ENCODE measurements around the gene ACTMAP. TPM values are rescaled to one million over a fixed set of nuclear protein-coding genes. Genes with fewer than 3 reads are reported as not detected.
A peak's percentile ranks its signal among the peaks of the same experiment; 100 is the strongest.

Gene ACTMAP
- total and polyA plus RNA-seq, 4 donors = 0.93 to 7.7 (median 3.0) TPM

DNA sequence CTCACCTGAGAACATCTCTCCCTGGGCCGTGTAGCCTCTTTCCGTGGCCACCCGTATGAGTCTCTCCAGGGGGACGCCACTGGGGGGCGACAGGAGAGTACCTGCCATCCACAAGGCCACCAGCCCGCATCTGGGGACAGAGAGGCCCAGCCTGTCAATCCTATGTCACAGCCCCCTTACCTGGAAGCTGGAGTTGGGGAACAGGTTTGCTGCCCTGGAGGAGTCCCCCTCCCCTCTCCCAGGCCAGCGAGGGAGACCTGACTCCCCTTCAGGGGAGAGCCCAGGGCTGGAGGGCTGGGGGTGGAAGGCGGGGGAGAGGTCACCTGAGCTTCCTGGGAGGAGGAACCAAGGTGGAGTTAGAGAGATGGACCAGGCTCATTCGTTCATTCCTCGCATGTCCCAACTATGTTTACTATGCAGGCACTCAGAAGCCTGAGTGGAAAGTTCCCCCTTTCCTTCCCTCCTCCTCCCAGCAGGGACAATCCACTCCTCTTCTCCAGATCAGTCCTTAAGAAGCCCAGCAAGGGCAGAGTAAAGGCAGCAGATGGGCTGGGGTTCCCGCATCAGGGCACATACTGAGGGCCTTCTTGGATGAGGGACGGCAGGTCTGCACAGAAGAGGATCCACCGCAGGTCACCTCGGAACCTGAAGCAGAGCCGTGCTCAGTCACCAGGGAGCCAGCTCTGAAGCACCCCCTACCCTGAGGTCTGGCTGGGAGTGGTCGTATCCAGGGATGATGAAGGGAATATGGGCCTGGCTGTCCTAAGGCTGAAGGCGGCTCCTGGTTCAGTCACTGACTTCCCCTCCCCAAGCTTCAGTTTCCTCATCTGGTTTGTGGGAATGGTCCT is 5.5 kb downstream of the ACTMAP start:
- TF ChIP-seq JUND (IDR thresholded peaks at IDR 0.05) = no peak
- TF ChIP-seq FOXA1 (IDR thresholded peaks at IDR 0.05) = no peak
- TF ChIP-seq, protein P1, sequence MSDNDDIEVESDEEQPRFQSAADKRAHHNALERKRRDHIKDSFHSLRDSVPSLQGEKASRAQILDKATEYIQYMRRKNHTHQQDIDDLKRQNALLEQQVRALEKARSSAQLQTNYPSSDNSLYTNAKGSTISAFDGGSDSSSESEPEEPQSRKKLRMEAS (IDR thresholded peaks at IDR 0.05) = no peak
- TF ChIP-seq, protein P2, sequence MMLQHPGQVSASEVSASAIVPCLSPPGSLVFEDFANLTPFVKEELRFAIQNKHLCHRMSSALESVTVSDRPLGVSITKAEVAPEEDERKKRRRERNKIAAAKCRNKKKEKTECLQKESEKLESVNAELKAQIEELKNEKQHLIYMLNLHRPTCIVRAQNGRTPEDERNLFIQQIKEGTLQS (IDR thresholded peaks at IDR 0.05) = no peak
- TF ChIP-seq YY1 (IDR thresholded peaks at IDR 0.05) = no peak
- no peak for TF ChIP-seq TAF1 (conservative IDR thresholded peaks at IDR 0.05)
- no peak for TF ChIP-seq GABPA (IDR thresholded peaks at IDR 0.05 in 1 of 2, conservative IDR thresholded peaks at IDR 0.05 in 1 of 2)
- TF ChIP-seq RAD21 (IDR thresholded peaks at IDR 0.05) = peak in 1 of 2 donors; percentile 59
- TF ChIP-seq, protein P3, sequence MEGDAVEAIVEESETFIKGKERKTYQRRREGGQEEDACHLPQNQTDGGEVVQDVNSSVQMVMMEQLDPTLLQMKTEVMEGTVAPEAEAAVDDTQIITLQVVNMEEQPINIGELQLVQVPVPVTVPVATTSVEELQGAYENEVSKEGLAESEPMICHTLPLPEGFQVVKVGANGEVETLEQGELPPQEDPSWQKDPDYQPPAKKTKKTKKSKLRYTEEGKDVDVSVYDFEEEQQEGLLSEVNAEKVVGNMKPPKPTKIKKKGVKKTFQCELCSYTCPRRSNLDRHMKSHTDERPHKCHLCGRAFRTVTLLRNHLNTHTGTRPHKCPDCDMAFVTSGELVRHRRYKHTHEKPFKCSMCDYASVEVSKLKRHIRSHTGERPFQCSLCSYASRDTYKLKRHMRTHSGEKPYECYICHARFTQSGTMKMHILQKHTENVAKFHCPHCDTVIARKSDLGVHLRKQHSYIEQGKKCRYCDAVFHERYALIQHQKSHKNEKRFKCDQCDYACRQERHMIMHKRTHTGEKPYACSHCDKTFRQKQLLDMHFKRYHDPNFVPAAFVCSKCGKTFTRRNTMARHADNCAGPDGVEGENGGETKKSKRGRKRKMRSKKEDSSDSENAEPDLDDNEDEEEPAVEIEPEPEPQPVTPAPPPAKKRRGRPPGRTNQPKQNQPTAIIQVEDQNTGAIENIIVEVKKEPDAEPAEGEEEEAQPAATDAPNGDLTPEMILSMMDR (IDR thresholded peaks at IDR 0.05; ENCODE audit: low read depth, low read length, missing input control) = peak; percentile 5
- no peaks in the 10 kb centered on the region for H3K27me3 ChIP-seq (ENCODE audit: control insufficient read depth in 4 of 4, insufficient read depth in 4 of 4, low read length in 3 of 4)
- H3K4me3 ChIP-seq (ENCODE audit: low read depth in 1 of 3, low read length in 3 of 3) = no peak overlapping the region
- H3K36me3 ChIP-seq (ENCODE audit: control insufficient read depth in 4 of 4, insufficient read depth in 3 of 4, low read depth in 1 of 4, low read length in 3 of 4) = peaks cover 0 to 8% (median 2%) of the 10 kb centered on the region in 4 donors
- peaks cover 3 to 16% (median 10%) of the 10 kb centered on the region in 4 donors for H3K4me1 ChIP-seq (ENCODE audit: control insufficient read depth in 4 of 4, insufficient read depth in 4 of 4, low read length in 3 of 4)
- DNase-seq (ENCODE audit: low spot score) = no peak
- H3K9ac ChIP-seq (ENCODE audit: low read depth in 1 of 2, low read length in 2 of 2) = no peak overlapping the region
- no peaks in the 10 kb centered on the region for H3K9me3 ChIP-seq (ENCODE audit: control insufficient read depth in 4 of 4, low read length in 3 of 4)
- 83% methylated on average over 17 of the region's 17 CpGs for WGBS
- H3K27ac ChIP-seq (ENCODE audit: low read depth in 1 of 2, low read length in 2 of 2) = no peak overlapping the region

DNA sequence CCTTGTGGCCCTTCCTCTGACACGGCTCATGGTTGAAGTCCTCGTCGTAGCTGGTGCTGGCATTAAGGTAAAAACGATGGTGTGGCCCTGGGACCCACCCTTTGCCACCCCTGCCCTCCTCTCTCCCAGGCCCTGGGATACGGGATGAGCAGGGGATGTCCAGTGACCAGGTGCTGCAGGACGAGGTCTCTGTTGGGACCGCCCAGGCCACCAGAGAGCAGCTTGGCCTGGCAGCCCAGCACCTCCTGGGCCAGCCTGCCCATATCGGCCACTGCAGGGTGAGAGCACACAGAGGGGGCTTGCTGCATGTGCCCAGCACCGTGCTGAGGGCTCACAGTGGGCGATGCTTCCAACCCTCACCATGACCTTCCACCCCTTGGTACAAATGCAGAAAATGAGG is 6.4 kb downstream of the ACTMAP start:
- Histone ChIP-seq H3K4me3 (ENCODE audit: low read depth in 1 of 3, low read length in 3 of 3) (no peak overlapping the region), H3K27ac (ENCODE audit: low read depth in 1 of 2, low read length in 2 of 2) (no peak overlapping the region), H3K36me3 (ENCODE audit: control insufficient read depth in 4 of 4, insufficient read depth in 3 of 4, low read depth in 1 of 4, low read length in 3 of 4) (peaks cover 0 to 17% (median 9%) of the 10 kb centered on the region in 4 donors), H3K27me3 (ENCODE audit: control insufficient read depth in 4 of 4, insufficient read depth in 4 of 4, low read length in 3 of 4) (no peaks in the 10 kb centered on the region), H3K4me1 (ENCODE audit: control insufficient read depth in 4 of 4, insufficient read depth in 4 of 4, low read length in 3 of 4) (peaks cover 0 to 8% (median 3%) of the 10 kb centered on the region in 4 donors), H3K9me3 (ENCODE audit: control insufficient read depth in 4 of 4, low read length in 3 of 4) (no peaks in the 10 kb centered on the region), H3K9ac (ENCODE audit: low read depth in 1 of 2, low read length in 2 of 2) (no peak overlapping the region)
- WGBS = 95% methylated on average over 10 of the region's 10 CpGs
- TF ChIP-seq, protein P3 (IDR thresholded peaks at IDR 0.05; ENCODE audit: low read depth, low read length, missing input control) = no peak
- no peak for TF ChIP-seq GABPA (IDR thresholded peaks at IDR 0.05 in 1 of 2, conservative IDR thresholded peaks at IDR 0.05 in 1 of 2)
- no peak for TF ChIP-seq NR2F2 (IDR thresholded peaks at IDR 0.05)
- TF ChIP-seq RXRA (IDR thresholded peaks at IDR 0.05) = no peak
- DNase-seq (ENCODE audit: low spot score) = no peak

DNA sequence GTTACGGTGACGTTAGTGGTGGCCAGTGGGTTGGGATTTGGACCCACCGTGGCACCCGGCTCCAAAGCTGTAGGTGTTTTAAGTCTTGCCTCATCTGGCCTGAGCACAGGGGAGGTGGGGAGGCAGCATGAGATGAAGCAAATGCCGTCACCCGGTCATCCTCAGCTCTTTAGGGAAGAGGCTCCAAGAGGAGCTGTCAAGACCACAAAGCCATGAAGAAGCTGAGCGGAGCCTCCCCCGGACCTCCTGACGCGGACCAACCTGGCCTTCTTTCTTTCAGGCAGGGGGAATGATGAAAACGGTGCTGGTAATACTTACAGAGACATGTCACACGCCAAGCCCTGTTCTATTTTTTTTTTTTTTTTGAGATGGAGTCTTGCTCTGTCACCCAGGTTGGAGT is 7.4 kb downstream of the ACTMAP start:
- H3K36me3 ChIP-seq (ENCODE audit: control insufficient read depth in 4 of 4, insufficient read depth in 3 of 4, low read depth in 1 of 4, low read length in 3 of 4) = peaks cover 0 to 23% (median 9%) of the 10 kb centered on the region in 4 donors
- H3K9me3 ChIP-seq (ENCODE audit: control insufficient read depth in 4 of 4, low read length in 3 of 4) = no peaks in the 10 kb centered on the region
- no peak for DNase-seq (ENCODE audit: low spot score)
- peaks cover 0 to 3% (median 1%) of the 10 kb centered on the region in 4 donors for H3K4me1 ChIP-seq (ENCODE audit: control insufficient read depth in 4 of 4, insufficient read depth in 4 of 4, low read length in 3 of 4)
- H3K9ac ChIP-seq (ENCODE audit: low read depth in 1 of 2, low read length in 2 of 2) = no peak overlapping the region
- no peak overlapping the region for H3K4me3 ChIP-seq (ENCODE audit: low read depth in 1 of 3, low read length in 3 of 3)
- no peaks in the 10 kb centered on the region for H3K27me3 ChIP-seq (ENCODE audit: control insufficient read depth in 4 of 4, insufficient read depth in 4 of 4, low read length in 3 of 4)
- no peak overlapping the region for H3K27ac ChIP-seq (ENCODE audit: low read depth in 1 of 2, low read length in 2 of 2)
- 94% methylated on average over 12 of the region's 12 CpGs for WGBS
- TF ChIP-seq, protein P1 (IDR thresholded peaks at IDR 0.05) = no peak
- TF ChIP-seq TAF1 (conservative IDR thresholded peaks at IDR 0.05) (no peak), NR2F2 (IDR thresholded peaks at IDR 0.05) (no peak), RXRA (IDR thresholded peaks at IDR 0.05) (no peak), FOXA1 (IDR thresholded peaks at IDR 0.05) (no peak), SP1 (IDR thresholded peaks at IDR 0.05) (no peak), FOXA2 (IDR thresholded peaks at IDR 0.05) (no peak), YY1 (IDR thresholded peaks at IDR 0.05) (no peak), EGR1 (IDR thresholded peaks at IDR 0.05; ENCODE audit: low read depth in 2 of 2) (no peak), JUND (IDR thresholded peaks at IDR 0.05) (no peak), RAD21 (IDR thresholded peaks at IDR 0.05) (no peak), HNF4A (conservative IDR thresholded peaks at IDR 0.05) (no peak)
- TF ChIP-seq, protein P2 (IDR thresholded peaks at IDR 0.05) = no peak
- TF ChIP-seq, protein P4, sequence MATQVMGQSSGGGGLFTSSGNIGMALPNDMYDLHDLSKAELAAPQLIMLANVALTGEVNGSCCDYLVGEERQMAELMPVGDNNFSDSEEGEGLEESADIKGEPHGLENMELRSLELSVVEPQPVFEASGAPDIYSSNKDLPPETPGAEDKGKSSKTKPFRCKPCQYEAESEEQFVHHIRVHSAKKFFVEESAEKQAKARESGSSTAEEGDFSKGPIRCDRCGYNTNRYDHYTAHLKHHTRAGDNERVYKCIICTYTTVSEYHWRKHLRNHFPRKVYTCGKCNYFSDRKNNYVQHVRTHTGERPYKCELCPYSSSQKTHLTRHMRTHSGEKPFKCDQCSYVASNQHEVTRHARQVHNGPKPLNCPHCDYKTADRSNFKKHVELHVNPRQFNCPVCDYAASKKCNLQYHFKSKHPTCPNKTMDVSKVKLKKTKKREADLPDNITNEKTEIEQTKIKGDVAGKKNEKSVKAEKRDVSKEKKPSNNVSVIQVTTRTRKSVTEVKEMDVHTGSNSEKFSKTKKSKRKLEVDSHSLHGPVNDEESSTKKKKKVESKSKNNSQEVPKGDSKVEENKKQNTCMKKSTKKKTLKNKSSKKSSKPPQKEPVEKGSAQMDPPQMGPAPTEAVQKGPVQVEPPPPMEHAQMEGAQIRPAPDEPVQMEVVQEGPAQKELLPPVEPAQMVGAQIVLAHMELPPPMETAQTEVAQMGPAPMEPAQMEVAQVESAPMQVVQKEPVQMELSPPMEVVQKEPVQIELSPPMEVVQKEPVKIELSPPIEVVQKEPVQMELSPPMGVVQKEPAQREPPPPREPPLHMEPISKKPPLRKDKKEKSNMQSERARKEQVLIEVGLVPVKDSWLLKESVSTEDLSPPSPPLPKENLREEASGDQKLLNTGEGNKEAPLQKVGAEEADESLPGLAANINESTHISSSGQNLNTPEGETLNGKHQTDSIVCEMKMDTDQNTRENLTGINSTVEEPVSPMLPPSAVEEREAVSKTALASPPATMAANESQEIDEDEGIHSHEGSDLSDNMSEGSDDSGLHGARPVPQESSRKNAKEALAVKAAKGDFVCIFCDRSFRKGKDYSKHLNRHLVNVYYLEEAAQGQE (IDR thresholded peaks at IDR 0.05) = no peak

Measured in liver (tissue), 9 donors.